ENCODE data around the gene PPP4R4.

Gene PPP4R4

DNA sequence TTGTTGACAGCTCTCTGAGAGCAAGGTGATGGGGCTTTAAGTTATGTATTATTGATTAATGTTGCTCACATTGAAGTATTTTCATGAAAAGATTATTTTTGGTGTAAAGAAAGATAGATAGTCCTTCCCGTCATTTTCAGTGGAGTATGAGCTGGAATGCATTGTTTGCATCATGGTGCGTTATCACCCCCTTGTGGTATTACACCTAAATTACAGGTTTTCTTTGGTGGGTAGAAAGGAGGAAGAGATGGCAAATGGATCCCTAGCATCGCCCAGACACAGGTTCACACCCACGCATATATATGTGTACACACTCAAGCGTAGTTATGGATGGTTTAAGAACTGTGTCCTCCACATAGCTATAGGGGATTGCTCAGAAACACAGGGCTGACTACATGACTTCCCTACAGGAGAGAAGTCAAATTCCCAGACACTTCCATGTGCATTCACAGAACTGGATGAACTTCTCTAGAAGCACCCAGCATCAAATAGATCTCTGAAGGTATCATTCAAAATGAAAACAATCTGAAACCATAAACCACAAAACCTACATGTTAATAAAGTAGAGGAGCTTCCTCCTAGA is 133.4 kb downstream of the PPP4R4 start:
- Histone ChIP-seq H2AFZ (ENCODE audit: low read depth, low read length) (no peak overlapping the region), H3K27me3 (ENCODE audit: low read depth, low read length) (no peaks in the 10 kb centered on the region), H4K20me1 (ENCODE audit: insufficient read depth, low read length) (no peaks in the 10 kb centered on the region), H3K9me3 (ENCODE audit: insufficient read depth, low read length) (peaks cover 3% of the 10 kb centered on the region; the same call in 1 of the 2 replicates), H3K9ac (ENCODE audit: low read length) (no peak overlapping the region), H3K79me2 (ENCODE audit: low read length) (no peaks in the 10 kb centered on the region), H3K27ac (ENCODE audit: low read length) (no peak overlapping the region), H3K4me2 (ENCODE audit: low read length) (peak overlapping the region; percentile 13; the same call in 1 of the 2 replicates), H3K4me1 (ENCODE audit: low read length) (peaks cover 22% of the 10 kb centered on the region), H3K4me3 (ENCODE audit: low read length) (no peak overlapping the region), H3K36me3 (replicated peaks; ENCODE audit: low read depth, low read length) (no peaks in the 10 kb centered on the region)
- no peak for TF ChIP-seq EZH2phosphoT487 (IDR thresholded peaks at IDR 0.05; ENCODE audit: low read depth)
- TF ChIP-seq, protein P1, sequence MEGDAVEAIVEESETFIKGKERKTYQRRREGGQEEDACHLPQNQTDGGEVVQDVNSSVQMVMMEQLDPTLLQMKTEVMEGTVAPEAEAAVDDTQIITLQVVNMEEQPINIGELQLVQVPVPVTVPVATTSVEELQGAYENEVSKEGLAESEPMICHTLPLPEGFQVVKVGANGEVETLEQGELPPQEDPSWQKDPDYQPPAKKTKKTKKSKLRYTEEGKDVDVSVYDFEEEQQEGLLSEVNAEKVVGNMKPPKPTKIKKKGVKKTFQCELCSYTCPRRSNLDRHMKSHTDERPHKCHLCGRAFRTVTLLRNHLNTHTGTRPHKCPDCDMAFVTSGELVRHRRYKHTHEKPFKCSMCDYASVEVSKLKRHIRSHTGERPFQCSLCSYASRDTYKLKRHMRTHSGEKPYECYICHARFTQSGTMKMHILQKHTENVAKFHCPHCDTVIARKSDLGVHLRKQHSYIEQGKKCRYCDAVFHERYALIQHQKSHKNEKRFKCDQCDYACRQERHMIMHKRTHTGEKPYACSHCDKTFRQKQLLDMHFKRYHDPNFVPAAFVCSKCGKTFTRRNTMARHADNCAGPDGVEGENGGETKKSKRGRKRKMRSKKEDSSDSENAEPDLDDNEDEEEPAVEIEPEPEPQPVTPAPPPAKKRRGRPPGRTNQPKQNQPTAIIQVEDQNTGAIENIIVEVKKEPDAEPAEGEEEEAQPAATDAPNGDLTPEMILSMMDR (IDR thresholded peaks at IDR 0.05; ENCODE audit: low read depth, low read length): peak; percentile 64

DNA sequence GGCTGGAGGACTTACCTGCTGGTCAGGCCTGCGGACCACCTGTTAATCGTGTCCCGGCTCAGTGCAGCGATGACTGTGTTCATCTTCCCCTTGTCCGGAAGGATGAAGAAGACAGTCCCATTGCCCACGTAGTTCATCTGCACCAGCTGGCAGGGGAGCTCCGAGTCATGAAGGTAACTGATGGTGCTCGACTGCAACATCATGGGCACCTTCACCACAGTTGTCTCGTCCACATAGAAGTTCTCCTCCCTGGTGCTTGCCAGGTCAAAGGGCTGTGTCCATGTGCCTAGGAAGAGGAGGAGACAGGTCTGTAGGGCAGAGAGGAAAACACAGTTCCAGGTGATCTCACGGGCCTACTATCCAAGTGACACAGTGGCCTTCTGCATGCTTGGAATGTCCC is 135.6 kb downstream of the PPP4R4 start:
- Histone ChIP-seq H3K9me3 (ENCODE audit: insufficient read depth, low read length) (no peaks in the 10 kb centered on the region), H4K20me1 (ENCODE audit: insufficient read depth, low read length) (no peaks in the 10 kb centered on the region), H3K4me2 (ENCODE audit: low read length) (no peak overlapping the region), H3K9ac (ENCODE audit: low read length) (no peak overlapping the region), H3K4me1 (ENCODE audit: low read length) (peaks cover 14% of the 10 kb centered on the region), H3K36me3 (replicated peaks; ENCODE audit: low read depth, low read length) (no peaks in the 10 kb centered on the region), H3K27me3 (ENCODE audit: low read depth, low read length) (no peaks in the 10 kb centered on the region), H2AFZ (ENCODE audit: low read depth, low read length) (no peak overlapping the region), H3K4me3 (ENCODE audit: low read length) (no peak overlapping the region), H3K79me2 (ENCODE audit: low read length) (no peaks in the 10 kb centered on the region), H3K27ac (ENCODE audit: low read length) (no peak overlapping the region)
- TF ChIP-seq, protein P1 (IDR thresholded peaks at IDR 0.05; ENCODE audit: low read depth, low read length): no peak
- no peak for TF ChIP-seq EZH2phosphoT487 (IDR thresholded peaks at IDR 0.05; ENCODE audit: low read depth)

DNA sequence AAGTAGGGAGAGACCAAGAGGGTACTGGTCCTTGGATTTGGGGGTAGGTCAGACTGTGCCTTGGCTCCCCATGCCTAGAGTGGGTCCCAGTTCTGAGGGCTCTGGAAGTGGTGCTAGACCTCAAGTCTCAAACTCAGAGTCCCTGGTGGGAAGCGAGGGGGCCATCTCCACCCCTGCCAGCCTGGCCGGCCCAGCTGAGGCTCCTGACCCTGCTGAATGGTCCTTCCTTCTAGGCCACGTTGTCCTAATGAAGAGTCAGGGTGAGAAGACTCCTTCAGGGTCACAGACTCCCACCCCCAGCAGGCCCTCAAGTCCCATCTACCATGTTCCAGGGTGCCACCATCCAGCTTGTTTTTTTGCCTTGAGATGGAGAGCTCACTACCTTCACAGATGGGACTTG is 136.1 kb downstream of the PPP4R4 start:
- Histone ChIP-seq H3K4me2 (ENCODE audit: low read length) (no peak overlapping the region), H3K4me3 (ENCODE audit: low read length) (no peak overlapping the region), H3K9ac (ENCODE audit: low read length) (no peak overlapping the region), H3K79me2 (ENCODE audit: low read length) (no peaks in the 10 kb centered on the region), H3K27ac (ENCODE audit: low read length) (no peak overlapping the region), H3K4me1 (ENCODE audit: low read length) (peaks cover 14% of the 10 kb centered on the region), H3K27me3 (ENCODE audit: low read depth, low read length) (no peaks in the 10 kb centered on the region), H4K20me1 (ENCODE audit: insufficient read depth, low read length) (no peaks in the 10 kb centered on the region), H3K9me3 (ENCODE audit: insufficient read depth, low read length) (no peaks in the 10 kb centered on the region), H3K36me3 (replicated peaks; ENCODE audit: low read depth, low read length) (no peaks in the 10 kb centered on the region), H2AFZ (ENCODE audit: low read depth, low read length) (no peak overlapping the region)
- TF ChIP-seq EZH2phosphoT487 (IDR thresholded peaks at IDR 0.05; ENCODE audit: low read depth): no peak
- TF ChIP-seq, protein P1 (IDR thresholded peaks at IDR 0.05; ENCODE audit: low read depth, low read length): no peak

DNA sequence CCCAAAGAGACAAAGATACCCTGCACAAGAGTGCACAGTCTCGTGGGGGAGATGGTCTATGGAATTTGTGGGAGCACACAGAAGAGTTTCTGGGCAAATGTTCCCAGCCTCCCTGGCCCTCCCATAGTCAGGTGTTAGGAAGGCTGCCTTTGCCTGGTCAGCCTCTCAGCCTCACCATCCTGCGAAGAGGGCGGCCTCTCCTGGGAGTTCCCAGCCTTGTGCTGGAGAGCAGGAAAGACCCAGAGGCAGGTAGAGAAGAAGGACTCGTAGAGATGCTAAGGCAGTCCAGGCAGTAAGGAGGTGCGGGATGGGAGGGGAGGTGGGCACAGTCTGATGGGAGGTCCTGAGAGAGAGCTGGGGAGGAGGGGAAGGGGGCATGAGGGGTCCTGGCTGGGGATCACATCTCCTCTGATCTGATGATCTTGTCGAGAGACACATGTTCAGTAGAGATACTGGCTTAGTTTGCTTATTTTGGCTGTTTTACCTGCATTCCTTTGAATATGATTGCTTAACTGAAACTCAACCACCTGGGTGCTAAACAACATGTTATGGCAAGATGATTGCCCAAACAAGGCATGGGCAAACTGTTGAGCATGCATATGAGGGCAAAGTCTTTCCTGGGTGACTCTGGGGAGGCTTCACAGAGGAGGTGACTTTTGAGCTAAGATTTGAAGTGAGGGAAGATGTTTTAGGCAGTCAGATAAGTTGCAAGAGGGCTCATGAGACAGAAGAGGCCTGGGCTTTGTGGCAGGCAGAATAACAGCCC is 138.5 kb downstream of the PPP4R4 start:
- H3K4me1 ChIP-seq (ENCODE audit: low read length): peaks cover 5% of the 10 kb centered on the region
- no peak overlapping the region for H2AFZ ChIP-seq (ENCODE audit: low read depth, low read length)
- no peak for TF ChIP-seq EZH2phosphoT487 (IDR thresholded peaks at IDR 0.05; ENCODE audit: low read depth)
- TF ChIP-seq, protein P1 (IDR thresholded peaks at IDR 0.05; ENCODE audit: low read depth, low read length): no peak
- no peaks in the 10 kb centered on the region for H3K79me2 ChIP-seq (ENCODE audit: low read length)
- H3K36me3 ChIP-seq (replicated peaks; ENCODE audit: low read depth, low read length): no peaks in the 10 kb centered on the region
- no peaks in the 10 kb centered on the region for H4K20me1 ChIP-seq (ENCODE audit: insufficient read depth, low read length)
- no peak overlapping the region for H3K27ac ChIP-seq (ENCODE audit: low read length)
- H3K9me3 ChIP-seq (ENCODE audit: insufficient read depth, low read length): no peaks in the 10 kb centered on the region
- H3K9ac ChIP-seq (ENCODE audit: low read length): no peak overlapping the region
- no peaks in the 10 kb centered on the region for H3K27me3 ChIP-seq (ENCODE audit: low read depth, low read length)
- H3K4me3 ChIP-seq (ENCODE audit: low read length): no peak overlapping the region
- H3K4me2 ChIP-seq (ENCODE audit: low read length): no peak overlapping the region

Data from OCI-LY3 (cell line).